ENCODE measurements around the gene KCTD20.

DNA sequence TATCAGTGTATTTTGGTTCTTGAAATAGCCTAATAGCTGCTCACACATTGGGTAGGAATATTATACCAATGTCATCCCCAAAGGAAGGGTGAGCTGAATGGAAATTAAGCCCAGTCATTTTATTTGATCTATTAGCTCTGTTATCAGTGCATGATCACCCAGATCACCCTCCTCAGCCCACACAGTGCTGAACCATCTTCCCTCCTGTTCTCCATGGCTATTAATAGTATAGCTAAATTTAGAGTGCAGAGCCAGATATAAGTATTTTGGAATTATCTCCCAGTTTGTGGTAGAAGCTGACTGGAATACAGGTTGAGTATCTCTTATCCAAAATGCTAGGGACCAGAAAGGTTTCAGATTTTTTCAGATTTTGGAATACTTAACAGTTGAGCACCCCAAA is 45.4 kb downstream of the KCTD20 start:
- TF ChIP-seq CTCF (IDR thresholded peaks at IDR 0.05) = no peak
- TF ChIP-seq POLR2A (IDR thresholded peaks at IDR 0.05) = no peak
